Pancreas (tissue), 10 donors: ENCODE data around the gene STXBP5. TPM values are rescaled to one million over a fixed set of nuclear protein-coding genes. Genes with fewer than 3 reads are reported as not detected.

ENCODE experiments used
- ATAC-seq, 4 donors: fragments of 200-7000 bp; cut with Tn5 transposase; one replicate each; pipeline versions ENCODE4 v1.8.0 to v1.9.1; 2020; ENCODE audit warnings: mild to moderate bottlenecking in 4 of 4, moderate library complexity in 4 of 4
- DNase-seq, 6 donors: peaks; one replicate each; pipeline ENCODE4 v3.0.0-alpha.2; 2020
- FAIRE-seq: peaks from 2 replicates; lab custom pipeline; 2012; peaks lifted over from hg19 to GRCh38; lab: Jason Lieb, UNC
- H3K27ac ChIP-seq, 4 donors: fragments of 200-600 bp; sonication (generic); 1 replicate in 3 of 4; 2 replicates in 1 of 4; pipeline versions ENCODE4 v1.5.0 to v1.8.0; 2020
- H3K27me3 ChIP-seq, 4 donors: fragments of 200-600 bp; one replicate each; pipeline ENCODE4 v1.8.0; 2021
- H3K36me3 ChIP-seq, 3 donors: fragments of 200-600 bp; sonication (generic) in 1 of 3; one replicate each; pipeline versions ENCODE4 v1.5.0 to v1.8.0; 2020 to 2021
- H3K4me1 ChIP-seq, 3 donors: fragments of 200-600 bp; one replicate each; pipeline ENCODE4 v1.8.0; 2021
- H3K4me3 ChIP-seq, 4 donors: fragments of 200-600 bp; sonication (generic) in 2 of 4; one replicate each; pipeline versions ENCODE4 v1.5.0 to v1.8.0; 2020 to 2021
- H3K9me3 ChIP-seq, 4 donors: fragments of 200-600 bp; one replicate each; pipeline ENCODE4 v1.8.0; 2021
- WGBS, 2 donors: extraction: QIAGEN DNeasy Blood & Tissue Kit; methylation state at CpG; one replicate each; pipeline ENCODE4 v1.1.7; 2013; 5-methylcytosine and 5-hydroxymethylcytosine counted together
- intact Hi-C, 3 donors: fragments of 100-400 bp; cut with DNase I; formaldehyde crosslinking; loops; one replicate each; pipeline versions ENCODE4 v1.11.1 to v1.14.2; 2022
- polyA plus RNA-seq, 2 donors: library from polyadenylated mRNA; stranded (reverse); fragments of 200-250 nt; gene quantifications; one replicate each; pipeline ENCODE4 v1.2.3, GENCODE V29; 2013
- total RNA-seq, 6 donors: library from RNA; stranded (reverse); fragmentation: NEBNext Ultra II Directional in 4 of 6; extraction: Animal tissue kit (Norgen Biotek cat#: 25700) in 4 of 6; gene quantifications; one replicate each; pipeline versions ENCODE4 v1.2.1 to v1.2.4, GENCODE V29; 2021 to 2023
- TF ChIP-seq, protein P1 (sequence below), 4 donors: fragments of 200-600 bp; sonication (generic) in 3 of 4; IDR thresholded peaks; one replicate each; pipeline versions ENCODE4 v1.5.0 to v1.8.0; 2021; ENCODE audit warnings: antibody characterized with exemption in 4 of 4
- donor health status: healthy with polysubstance abuse.
- donor health status: DM: no; HTN: no; CAD: no; lungs with moderate emphysema.
- donor health status: DM: no; HTN: no; CAD: no.
- donor health status: control.
- donor health status: control.
- donor health status: Bipolar disorder and iron deficiency.
- donor health status: DM: yes; HTN: yes; CAD: no.
- donor health status: DM: no; HTN: no; CAD: no.
- donor health status: DM: no; HTN: no; CAD: no.
- donor health status: DM: yes; HTN: yes; CAD: no.

Gene STXBP5
- total and polyA plus RNA-seq, 8 donors, result 11.9 to 25.8 (median 23.1) TPM

DNA sequence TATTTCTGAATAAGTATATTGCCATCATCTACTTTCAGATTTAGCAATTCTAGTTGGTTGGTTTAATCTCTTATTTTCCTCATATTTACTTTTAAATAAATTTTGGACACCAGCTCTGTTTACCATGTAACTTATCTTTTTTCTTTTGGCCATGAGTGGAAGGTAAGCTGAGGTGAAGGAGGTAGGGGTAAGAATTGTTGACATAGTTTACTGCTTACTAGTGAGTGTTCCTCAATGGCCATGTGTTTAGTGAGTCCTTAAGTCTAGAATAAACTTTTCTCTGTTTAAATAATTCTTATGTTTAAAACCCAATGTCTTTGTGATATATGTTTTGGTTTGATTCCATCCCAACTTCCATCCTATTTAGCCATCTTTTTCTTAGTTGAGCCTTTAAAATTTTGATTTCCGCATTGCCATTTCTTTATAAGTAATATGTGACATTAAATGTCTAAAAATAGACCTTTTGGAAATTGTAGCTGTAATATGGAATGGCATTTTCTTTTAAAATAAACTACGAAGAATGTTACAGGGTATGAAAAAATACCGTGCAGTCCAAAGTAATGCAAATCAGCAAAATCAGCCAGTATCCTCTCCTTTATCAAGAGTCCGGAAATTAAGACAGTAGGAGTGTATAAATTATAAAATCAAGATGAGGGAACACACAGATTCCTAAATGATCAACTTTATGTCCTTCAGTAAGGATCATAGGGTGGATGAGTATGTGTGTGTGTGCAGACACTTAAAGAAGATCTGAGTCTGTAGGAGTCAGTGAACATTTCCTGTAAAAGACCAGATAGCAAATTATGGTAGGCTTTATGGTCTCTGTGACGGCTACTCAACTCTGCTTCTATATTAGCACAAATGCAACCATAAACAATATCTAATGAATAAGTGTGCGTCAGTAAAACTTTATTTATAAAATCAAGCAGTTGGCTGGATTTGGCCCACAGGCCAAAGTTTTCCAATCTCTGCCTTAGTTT is 10.3 kb downstream of the STXBP5 start:
- TF ChIP-seq, protein P1, sequence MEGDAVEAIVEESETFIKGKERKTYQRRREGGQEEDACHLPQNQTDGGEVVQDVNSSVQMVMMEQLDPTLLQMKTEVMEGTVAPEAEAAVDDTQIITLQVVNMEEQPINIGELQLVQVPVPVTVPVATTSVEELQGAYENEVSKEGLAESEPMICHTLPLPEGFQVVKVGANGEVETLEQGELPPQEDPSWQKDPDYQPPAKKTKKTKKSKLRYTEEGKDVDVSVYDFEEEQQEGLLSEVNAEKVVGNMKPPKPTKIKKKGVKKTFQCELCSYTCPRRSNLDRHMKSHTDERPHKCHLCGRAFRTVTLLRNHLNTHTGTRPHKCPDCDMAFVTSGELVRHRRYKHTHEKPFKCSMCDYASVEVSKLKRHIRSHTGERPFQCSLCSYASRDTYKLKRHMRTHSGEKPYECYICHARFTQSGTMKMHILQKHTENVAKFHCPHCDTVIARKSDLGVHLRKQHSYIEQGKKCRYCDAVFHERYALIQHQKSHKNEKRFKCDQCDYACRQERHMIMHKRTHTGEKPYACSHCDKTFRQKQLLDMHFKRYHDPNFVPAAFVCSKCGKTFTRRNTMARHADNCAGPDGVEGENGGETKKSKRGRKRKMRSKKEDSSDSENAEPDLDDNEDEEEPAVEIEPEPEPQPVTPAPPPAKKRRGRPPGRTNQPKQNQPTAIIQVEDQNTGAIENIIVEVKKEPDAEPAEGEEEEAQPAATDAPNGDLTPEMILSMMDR (IDR thresholded peaks at IDR 0.05), result no peak
- 91% methylated on average over 6 of the region's 6 CpGs for WGBS, 2 donors
- ATAC-seq (peak in 2 of 4 donors; percentile 47 to 68), FAIRE-seq (no peak), DNase-seq (no peak)
- H3K4me1 ChIP-seq, result peaks cover 3 to 26% (median 7%) of the 10 kb centered on the region in 3 donors
- H3K27me3 ChIP-seq, result no peaks in the 10 kb centered on the region
- no peak overlapping the region for H3K4me3 ChIP-seq
- no peaks in the 10 kb centered on the region for H3K9me3 ChIP-seq
- intact Hi-C loops, result no loop called here
- no peaks in the 10 kb centered on the region for H3K36me3 ChIP-seq
- no peak overlapping the region for H3K27ac ChIP-seq

DNA sequence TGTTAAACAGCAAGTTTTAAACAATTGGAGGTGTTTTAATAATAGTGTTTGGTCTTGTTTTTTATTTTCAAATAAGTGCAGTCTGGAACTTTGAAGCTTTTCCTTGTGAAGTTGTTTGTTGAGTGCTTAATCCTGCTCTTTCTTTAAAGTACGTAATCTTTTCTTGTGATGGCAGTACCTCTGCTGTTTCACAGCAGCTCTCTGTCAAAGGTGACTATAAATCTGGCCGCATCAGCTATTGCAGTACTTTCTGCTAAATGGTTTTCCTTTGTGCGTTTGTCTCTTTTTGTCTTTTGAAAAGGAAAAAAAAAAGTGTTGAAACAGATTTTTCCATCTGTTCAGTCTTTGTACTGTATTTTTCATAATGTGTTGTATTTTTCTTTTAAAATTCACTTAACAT is 12.7 kb downstream of the STXBP5 start:
- DNase-seq, result no peak
- Histone ChIP-seq H3K9me3 (no peaks in the 10 kb centered on the region), H3K4me1 (peaks cover 0 to 26% (median 6%) of the 10 kb centered on the region in 3 donors), H3K4me3 (no peak overlapping the region), H3K36me3 (no peaks in the 10 kb centered on the region), H3K27ac (no peak overlapping the region), H3K27me3 (no peaks in the 10 kb centered on the region)
- intact Hi-C loops, result no loop called here
- WGBS, 2 donors, result 75 to 78% methylated on average over 3 of the region's 3 CpGs
- no peak for ATAC-seq
- FAIRE-seq, result no peak
- TF ChIP-seq, protein P1 (IDR thresholded peaks at IDR 0.05), result no peak

DNA sequence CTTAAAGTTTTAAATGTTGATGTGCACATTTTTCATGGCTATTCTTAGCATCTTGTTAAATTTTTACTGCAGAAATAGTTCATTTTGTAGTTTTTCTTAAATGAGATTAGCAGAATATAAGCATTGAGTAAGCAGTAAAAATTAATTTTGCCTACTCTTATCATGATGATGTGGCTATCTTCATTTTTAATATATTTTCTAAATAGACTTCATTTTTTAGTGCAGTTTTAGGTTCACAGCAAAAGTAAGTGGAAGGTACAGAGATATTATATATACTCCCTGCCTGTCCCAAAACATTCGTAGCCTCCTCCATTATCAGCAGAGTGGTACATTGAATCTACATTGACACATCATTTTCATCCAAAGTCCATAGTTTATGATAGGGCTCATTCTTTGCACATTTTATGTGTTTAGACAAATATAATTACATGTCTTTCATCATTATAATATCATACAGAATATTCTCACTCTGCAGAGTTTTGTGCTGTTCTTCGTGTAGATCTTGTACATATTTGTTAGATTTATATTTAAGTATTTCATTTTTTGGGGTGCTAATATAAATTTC is 13.7 kb downstream of the STXBP5 start:
- H3K27ac ChIP-seq, result no peak overlapping the region
- H3K27me3 ChIP-seq, result no peaks in the 10 kb centered on the region
- ATAC-seq, result no peak
- DNase-seq, result no peak
- H3K36me3 ChIP-seq, result no peaks in the 10 kb centered on the region
- TF ChIP-seq, protein P1 (IDR thresholded peaks at IDR 0.05), result no peak
- WGBS, 2 donors, result 81% methylated on average over 2 of the region's 2 CpGs
- H3K4me1 ChIP-seq, result peaks cover 0 to 30% (median 10%) of the 10 kb centered on the region in 3 donors
- H3K4me3 ChIP-seq, result no peak overlapping the region
- intact Hi-C loops, result no loop called here
- H3K9me3 ChIP-seq, result no peaks in the 10 kb centered on the region
- no peak for FAIRE-seq

DNA sequence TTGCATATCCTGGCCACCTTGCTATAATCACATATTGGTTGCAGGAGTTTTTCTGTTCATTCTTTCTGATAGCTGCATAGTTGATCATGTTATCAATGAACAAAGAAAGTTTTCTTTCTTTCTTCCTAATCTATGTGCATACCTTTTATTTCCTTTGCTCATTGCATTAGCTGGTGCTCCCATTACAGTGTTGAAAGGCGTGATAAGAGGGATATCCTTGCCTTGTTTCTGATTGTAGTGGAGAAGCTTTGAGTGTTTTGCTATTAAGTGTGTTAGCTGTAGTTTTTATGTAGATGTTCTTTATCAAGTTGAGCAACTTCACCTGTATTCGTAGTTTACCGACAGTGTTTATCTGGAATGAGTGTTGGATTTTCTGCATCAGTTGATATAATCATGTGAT is 14.6 kb downstream of the STXBP5 start:
- DNase-seq, result no peak
- Histone ChIP-seq H3K4me3 (no peak overlapping the region), H3K4me1 (peaks cover 0 to 27% (median 10%) of the 10 kb centered on the region in 3 donors), H3K27me3 (no peaks in the 10 kb centered on the region), H3K36me3 (no peaks in the 10 kb centered on the region), H3K27ac (no peak overlapping the region), H3K9me3 (no peaks in the 10 kb centered on the region)
- 46 to 62% methylated on average over 3 of the region's 3 CpGs for whole genome bisulfite sequencing, 2 donors
- intact Hi-C loops, result no loop called here
- TF ChIP-seq, protein P1 (IDR thresholded peaks at IDR 0.05), result no peak
- FAIRE-seq, result no peak
- ATAC-seq, result no peak
